ENCODE measurements around the gene SNRPA1. TPM values are rescaled to one million over a fixed set of nuclear protein-coding genes. Genes with fewer than 3 reads are reported as not detected.

The SNRPA1 gene
- 104 and 114 TPM in 2 replicates for total RNA-seq

DNA sequence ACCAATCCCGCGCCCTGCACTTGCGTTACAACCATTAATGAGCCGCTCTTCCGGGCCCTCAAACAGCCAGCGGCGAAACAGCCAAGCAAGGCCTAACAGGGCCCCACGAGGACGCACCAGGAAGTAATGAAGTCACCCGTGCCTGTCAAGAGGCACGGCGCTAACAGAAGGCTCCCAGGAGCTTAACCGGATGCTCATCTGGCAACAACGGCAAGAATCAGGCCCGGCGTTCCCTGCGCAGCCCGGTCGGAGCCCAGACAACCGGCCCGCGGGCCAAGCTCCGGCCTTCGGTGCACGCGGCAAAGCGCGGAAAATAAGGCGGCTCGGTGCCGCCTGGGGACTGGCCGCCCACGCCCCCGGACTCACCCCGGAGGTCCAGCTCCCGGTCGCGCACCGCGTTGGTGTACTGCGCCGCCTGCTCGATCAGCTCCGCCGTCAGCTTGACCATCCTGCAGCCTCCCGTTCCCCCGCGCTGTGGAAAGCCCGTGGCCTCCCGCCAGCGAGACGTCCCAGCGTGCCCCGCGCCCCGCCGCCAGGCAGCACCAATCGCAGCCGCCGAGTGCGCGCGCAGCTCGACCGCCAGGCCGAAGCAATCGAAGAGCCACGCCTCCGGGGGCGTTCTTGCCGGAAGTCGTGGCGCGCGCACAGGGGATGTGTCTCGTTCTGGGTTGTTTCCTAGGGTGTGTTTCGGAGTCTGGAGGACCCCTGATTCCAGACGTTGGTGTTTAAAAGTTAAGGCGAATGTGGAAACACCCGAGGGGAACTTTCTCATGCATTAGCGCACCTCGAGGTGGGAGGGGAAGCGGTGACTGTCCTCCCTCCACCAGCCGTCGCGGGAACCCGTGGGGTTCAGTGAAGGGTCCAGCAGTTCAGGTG lies at the start of gene SNRPA1:
SNRPA1 (minus strand) TSS at position 518 of the 876 bp plus-strand sequence; CDS start at position 448, 70 bp downstream.
- intact Hi-C loops (cut with micrococcal nuclease) = loop anchor here (1.0 to 5.0 kb wide), 8 partner anchors 18 to 953 kb away; partner anchors contain the start of genes ADAMTS17, ASB7, LINS1 and SELENOS

DNA sequence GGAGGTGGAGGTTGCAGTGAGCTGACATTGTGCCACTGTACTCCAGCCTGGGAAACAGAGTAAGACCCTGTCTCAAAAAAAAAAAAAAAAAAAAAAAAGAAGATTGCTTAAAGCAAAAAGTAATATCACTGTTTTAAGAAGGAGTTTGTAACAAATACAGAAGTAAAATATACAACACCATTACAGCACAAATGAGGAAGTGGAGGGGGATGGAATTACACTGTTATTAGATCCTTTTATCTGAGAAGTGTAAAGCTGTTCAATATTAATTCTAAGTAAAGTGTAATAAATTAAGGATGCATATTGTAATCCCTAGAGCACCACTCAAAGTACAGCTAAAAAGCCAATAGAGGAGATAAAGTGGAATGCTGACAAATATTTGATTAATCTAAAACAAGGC lies 47.0 kb upstream of the SNRPA1 start:
- intact Hi-C loops (cut with micrococcal nuclease) = no loop called here

DNA sequence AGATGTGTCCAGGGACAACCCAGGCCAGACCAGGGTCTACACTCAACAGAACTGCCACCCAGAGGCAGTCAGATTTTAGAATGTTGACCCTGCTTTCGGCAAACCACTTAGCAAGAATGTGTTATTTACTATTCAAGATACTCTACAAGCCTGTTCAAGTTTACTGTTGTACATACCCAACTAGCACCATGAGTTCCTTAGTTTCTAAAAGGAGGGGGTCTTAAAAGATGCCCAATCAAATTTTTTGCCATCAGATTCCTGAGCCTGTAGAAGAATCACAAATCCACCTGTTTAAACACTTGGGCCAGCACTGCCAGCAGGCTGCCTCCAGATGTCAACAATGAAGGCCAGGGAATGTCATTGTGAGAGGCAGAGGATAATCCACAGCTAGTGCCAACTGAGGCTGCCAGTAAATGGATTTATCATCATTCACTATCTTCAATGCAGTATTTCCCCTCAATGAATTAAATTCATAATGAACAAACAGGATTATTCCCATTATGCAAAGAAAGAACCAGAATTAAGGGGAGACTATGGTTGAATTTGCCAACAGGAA lies 43.5 kb upstream of the SNRPA1 start:
- intact Hi-C loops (cut with micrococcal nuclease) = no loop called here

DNA sequence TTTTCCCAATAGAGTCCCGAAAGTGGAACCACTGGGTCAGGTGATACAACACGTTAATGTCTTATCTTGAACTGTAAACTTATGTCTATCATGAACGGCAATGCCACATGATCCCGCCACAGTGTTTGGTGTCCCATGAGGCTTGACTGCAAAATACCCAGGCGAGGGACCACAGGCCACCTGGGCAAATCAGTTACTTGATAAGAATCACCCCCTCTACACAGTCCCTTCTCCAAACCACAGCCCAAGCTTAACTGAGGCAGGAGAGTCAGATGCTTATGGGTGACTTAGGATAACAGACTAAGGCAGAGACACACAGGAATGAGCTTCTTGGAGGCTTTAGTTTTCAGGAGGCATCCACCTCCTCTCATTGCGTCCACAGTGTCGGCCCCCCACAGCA lies 42.9 kb upstream of the SNRPA1 start:
- intact Hi-C loops (cut with micrococcal nuclease) = no loop called here

DNA sequence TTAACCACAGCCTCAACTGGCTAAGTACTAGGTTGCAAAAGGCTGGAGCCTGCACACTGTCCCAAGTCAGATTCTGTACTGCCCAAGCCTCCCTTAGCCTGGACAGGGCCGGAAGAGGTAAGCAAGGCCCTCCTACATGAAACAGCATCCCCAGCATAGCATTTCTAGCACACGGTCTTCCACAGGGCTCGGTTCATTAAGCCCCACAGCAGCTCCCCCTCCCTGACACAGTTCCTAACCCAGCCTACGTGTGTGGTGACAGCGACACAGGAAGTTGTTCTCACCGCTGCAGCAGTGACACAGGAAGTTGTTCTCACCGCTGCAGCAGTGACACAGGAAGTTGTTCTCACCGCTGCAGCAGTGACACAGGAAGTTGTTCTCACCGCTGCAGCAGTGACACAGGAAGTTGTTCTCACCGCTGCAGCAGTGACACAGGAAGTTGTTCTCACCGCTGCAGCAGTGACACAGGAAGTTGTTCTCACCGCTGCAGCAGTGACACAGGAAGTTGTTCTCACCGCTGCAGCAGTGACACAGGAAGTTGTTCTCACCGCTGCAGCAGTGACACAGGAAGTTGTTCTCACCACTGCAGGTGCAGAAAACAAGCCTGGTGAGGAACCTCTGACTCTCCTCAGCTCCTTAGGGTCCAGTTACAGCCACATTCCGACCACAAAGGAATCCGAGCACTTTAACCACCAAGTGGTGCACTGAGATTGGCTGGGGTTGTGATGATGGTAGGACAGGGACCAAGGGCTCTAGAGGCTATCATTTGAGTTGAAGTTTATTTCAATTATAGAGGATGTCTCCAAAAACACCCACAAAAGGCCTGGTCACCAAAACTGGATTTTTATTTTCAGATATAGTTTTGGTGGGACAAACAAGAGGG lies 39.1 kb upstream of the SNRPA1 start:
- intact Hi-C loops (cut with micrococcal nuclease) = loop anchor here (1.0 kb wide), 3 partner anchors 14 to 318 kb away; partner anchors contain the start of genes SNRPA1 and TM2D3

DNA sequence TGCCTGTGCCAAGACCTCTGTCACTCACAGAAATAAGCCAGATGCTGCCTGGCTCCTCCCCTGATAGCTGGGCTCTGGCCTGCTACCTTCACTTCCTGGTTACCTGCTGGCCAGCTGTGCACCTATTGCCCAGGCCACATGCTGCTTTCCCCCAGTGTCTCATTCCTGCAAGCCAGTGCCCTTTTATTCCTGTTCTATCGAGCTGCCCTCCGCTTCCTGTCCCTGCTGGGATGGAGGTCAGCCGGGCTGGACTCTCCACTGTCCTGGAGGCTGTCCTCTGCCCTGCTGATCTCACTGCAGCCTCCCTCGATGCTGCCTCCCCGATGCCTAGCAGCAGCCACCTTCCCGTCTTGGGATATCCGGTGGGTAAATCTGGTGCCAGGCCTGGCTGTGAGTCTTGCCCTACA lies 37.0 kb upstream of the SNRPA1 start:
- intact Hi-C loops (cut with micrococcal nuclease) = no loop called here

DNA sequence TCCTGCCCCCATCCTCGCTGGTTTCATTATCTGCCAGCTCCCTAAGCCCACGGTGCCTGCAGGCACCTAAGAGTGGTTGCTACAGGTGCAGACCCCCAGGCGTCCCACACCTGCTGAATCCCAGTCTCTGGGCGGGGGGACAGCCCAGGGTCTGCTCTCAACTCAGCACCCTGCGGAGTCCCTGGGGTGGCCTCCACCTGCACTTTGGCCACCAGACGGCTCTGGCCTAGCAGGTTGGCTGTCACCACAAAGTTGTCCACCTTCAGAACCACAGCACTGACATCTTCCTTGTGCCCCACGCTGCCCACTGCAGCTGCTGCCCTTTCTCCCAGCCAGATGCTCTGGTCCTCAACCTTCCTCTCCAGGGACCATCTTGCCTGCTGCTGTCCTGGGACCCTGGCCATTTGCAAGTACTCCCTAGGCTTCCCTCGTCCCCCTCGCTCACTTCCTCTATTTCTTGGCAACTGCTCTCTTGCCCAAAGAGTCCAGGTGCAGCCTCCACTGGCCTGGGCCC lies 34.9 kb upstream of the SNRPA1 start:
- intact Hi-C loops (cut with micrococcal nuclease) = no loop called here

DNA sequence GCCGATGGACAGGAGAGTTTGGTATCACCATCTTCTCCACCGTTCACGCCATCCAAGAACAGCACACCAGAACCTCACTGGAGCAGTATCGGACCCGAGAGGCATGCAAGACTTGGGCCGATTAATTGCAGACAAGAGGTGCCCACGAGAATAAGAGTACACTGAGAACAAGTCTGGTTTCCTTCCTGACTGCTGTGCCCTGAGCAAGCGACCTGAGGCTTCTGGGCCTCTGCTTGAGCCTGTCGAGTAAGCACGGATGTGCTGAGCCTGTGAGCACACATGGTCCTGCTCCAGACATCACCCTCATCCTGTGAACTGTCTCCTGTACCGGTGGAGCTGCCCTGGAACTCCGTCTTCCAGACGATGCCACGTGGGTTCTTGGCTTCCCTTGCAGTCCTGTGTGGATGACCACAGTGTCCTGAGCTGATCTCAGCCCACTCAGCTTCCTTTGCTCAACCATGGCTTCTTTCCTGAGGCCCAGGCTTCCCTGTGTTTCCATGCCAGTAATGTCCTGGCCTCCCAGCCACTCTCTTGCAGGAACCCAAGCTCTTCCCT lies 34.3 kb upstream of the SNRPA1 start:
- intact Hi-C loops (cut with micrococcal nuclease) = no loop called here

DNA sequence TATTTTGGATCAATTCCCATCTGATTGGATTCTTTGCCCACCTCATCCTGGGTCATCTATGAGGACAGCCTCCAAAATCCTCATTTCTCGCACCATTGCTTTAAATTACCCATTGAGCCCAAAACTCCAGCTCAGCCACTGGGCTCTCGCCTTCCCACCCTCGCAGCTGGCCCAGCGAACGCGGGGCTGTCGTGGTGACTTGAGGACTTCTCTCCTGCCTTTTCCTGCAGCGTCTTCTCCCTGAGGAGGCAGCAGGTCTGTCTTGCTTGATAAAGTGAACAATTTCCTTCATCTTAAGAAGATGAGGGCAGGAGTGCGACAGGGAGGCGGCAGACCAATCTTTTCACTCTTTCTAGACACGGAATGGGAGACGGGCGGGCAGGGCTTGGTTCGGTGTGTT lies 33.0 kb upstream of the SNRPA1 start:
- intact Hi-C loops (cut with micrococcal nuclease) = no loop called here

DNA sequence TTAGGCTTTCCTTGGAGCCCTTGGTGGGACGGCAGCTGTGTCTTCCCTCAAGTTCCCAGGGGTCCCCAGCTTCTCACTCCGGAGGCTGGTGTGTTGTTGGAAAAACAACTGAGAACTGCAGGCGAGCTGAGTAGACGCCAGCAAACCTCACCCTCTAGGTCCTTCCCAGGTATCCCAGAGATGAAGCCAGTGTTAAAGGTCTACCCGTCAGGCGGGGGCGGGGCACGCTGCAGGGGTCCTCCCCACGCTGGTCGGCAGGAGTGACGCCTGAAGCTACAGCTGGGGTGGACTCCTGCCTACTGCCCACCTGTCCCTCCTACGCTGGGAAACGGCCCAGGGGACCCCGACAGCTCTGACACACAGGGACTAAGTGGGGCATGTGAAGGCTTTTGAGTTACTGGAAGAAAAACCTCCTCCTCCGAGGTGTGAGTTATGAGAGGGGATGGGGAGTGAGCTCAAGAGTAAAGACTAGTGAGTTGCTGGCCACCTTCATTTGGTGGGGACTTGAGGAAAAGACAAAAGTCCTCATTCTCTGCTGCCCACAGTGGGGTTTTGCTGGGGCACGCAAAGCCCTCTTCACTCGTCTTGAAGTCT lies 32.2 kb upstream of the SNRPA1 start:
- intact Hi-C loops (cut with micrococcal nuclease) = no loop called here

DNA sequence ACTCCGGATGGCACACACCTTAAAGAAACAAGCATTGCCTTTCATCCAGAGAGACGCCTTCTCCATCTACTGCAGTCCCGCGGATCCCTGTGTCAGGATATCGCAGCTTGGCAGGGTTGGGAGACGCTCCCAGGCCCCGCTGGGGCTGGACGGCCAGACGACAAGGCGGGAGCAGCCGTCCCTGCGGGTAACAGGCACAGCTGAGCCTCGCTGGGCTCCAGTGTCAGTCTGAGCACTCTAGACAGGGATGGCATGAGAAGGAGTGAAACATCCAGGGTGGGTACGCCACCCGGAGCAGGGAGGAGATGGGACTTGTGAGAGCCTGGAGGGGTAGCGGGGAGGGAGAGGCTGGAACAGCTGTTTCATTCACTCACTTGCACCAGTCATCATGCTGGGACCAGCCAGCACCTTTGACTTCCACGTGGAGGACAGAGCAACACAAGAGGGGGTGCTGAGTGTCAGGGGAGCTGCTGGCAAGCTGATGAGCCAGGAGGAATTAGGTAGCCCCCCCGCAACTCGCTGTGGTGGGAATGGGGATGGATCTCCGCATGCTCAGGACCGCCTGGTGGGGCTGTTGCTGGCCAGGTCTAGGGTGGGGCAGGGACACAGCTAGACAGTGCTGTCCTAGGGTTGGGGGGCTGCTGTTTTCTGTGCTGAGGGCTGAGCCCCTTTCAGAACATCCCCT lies 31.6 kb upstream of the SNRPA1 start:
- intact Hi-C loops (cut with micrococcal nuclease) = no loop called here

DNA sequence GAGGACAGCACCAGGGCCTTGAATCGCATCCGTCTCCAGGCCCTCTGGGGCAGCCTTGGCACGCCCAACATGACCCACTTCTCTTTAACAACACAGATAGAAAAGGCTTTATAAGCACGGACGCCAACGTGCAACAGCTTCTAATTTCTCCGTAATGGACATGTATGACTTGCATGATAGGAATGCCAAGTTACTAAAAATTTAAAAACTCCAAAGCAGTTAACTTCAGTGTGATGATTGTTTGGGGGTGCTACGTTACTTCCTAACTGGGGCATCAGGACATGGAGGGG lies 30.9 kb upstream of the SNRPA1 start:
- intact Hi-C loops (cut with micrococcal nuclease) = no loop called here

DNA sequence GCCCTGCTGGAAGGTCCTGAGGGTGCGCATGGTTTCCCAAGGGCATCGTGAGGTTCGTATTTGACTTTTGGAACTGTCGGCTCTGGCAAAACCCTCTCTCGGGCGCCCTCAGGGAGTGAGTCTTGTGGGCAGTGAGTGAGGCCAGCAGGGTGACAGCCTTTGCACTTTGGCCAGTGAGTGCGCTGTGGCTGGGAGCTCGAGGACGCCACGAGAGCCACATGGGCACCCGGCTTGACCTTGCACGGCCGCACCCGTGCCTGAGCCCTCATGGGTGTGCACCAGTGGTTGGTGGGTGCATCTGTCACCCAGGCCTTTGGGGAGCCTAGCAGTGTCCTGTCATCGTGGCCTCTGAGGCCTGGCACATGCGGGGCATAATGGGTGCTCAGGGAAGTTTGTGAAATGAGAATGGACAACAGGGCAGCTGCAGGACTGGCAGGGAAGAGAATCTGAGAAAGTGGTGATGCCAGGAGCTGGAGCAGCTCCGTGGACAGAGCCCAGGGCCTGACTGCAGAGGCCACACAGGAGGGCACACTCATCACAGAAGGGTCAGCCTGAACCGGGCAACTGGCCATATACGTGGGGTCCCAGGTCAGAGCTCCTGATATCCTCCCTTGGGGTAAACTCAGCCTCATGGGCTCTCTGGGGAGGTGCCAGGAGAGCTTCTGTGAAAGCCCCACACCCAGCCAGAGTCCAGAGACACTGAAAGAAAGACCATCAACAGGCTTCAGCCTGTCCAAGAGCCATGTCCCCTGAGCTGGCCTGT lies 30.4 kb upstream of the SNRPA1 start:
- intact Hi-C loops (cut with micrococcal nuclease) = no loop called here

DNA sequence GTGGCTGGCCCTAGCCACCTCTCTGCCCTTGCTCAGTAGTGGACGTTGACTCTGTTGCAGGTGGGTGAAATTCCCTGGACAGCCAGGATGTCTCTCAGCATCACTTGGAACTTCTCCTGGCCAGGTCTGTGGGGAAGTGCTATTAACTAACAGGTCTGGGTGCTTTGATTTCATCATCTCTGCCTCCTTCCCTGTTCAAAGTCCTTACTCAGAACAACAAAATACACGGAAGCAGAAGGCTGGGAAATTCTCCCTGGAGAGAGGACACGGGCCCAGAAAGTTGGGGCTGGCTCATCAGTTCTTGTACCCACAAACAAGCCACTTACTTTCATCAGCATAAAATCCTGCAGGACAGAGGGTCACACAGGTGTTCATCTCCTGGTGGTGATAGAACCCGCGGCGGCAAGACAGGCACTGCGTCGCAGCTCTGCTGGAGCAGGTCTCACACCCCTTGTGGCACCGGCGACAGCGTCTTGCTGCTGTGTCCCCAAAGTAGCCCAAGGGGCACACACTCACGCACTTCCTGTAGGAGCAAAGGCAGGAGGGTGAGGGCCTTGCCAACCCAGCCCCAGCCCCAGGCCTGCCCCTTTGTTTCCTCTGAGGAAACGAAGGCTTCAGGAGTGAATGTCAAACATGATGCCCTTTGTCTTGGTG lies 29.6 kb upstream of the SNRPA1 start:
- intact Hi-C loops (cut with micrococcal nuclease) = loop anchor here (5.0 kb wide), 1 partner anchor 178 kb away; no protein-coding TSS in a partner anchor

DNA sequence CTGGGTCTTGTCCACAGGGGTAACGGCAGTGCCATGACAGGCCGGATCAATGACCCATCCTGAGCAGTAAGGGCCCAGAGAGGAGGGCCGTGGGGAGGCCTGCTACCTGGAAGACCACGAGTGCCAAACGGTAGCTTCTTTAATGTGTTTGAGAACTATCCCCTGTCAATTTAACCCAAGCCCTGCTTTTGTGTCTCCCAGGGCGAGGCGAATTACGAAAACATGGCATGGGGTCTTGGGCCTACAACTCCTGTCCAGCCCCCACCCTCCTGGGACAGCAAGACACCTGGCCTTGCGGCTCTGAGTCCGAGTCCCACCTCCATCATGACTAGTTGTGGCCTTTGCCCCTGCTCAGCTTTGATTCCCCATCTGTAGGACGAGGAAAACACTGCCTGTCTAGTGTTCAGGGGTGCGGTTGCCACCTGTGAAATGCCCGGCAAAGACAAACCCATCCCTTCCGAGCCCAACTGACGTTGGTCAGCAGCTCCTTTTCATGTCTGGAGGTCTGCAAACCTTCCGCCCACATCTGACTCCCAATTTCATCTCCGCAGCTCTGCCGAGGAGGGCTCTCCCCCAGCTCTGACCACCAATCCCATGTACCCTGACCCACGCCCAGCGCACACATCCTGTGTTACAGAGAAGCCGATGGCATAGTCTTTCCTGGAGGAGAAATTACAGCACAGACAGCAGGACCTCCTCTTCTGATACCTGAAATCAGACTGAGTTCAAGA lies 28.9 kb upstream of the SNRPA1 start:
- intact Hi-C loops (cut with micrococcal nuclease) = loop anchor here (5.0 kb wide), 1 partner anchor 178 kb away; no protein-coding TSS in a partner anchor

DNA sequence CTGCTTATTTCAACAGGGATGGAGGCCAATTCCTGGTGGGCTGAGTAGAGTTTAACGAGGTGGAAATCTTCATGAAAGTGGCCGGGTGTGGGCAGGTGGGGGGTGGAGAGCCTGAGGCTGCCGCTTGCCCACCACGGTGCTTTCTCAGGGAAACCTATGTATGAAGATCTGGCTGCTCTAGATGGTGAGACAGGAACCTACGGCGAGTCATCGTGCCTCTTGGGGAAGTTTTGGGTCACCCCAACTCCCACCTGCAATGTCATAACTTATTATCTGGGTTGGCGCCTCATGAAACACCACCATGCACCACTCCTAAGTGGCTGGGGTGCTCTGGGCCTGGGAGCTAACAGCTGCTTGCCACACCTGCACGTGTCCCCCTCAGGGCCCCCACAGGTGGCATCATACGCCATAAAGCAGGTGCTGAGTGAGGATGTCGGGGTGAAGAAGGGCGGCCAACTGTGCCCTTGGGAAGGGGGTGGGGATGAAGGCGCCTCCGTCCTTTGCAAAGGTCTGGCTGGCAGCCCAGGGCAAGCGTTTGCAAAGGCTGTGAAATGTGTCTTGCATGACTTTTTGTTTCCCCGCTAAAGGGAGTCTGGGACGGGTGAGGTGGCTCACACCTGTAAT lies 27.9 kb upstream of the SNRPA1 start:
- intact Hi-C loops (cut with micrococcal nuclease) = loop anchor here (5.0 kb wide), 1 partner anchor 179 kb away; no protein-coding TSS in a partner anchor

DNA sequence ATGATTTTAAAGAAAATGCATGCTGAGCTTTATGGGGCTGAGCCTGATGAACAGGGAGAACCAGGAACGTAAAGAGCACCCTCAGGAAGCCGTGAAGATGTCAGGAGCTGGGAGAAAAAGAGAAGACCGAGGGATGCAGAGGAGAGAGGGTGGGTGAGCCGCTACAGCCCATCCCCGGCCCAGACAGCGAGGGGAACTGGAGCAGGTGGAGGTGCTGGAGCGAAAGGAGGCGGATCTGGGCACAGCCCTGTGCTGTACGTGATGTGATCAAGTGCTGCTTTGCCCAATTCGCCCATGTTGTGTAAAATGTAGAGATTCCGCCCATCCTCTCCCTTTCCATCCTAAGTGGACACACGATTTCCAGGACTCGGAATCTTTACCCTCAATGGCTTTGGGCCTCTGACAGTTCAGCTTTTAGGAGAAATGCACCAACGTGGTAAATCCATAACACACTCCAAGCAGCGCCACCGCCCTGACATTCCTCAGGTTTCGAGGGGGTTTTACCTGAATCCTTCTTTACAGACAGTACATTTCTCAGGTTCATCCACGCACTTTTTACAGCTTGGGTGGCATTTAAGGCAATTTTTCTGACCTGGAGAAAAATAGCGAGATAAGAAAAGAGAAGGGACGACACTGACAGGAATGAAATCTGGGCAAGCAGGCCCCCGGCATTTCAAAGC lies 27.1 kb upstream of the SNRPA1 start:
- intact Hi-C loops (cut with micrococcal nuclease) = loop anchor here (5.0 kb wide), 1 partner anchor 180 kb away; no protein-coding TSS in a partner anchor

All from T-helper 1 cell treated with Interleukin-12 subunit alpha and Interleukin-12 subunit beta and Interleukin-4 antibody, amounts not matched to agents 30 ng/mL and 1 ng/mL, for 36 hours (primary cell).